ENCODE data around the gene RAD50.
"Not testable (repeated sequence)": the region's sequence is repeated elsewhere in the genome, so short reads cannot be mapped to it uniquely, and the experiment has no call there.

Gene RAD50

DNA sequence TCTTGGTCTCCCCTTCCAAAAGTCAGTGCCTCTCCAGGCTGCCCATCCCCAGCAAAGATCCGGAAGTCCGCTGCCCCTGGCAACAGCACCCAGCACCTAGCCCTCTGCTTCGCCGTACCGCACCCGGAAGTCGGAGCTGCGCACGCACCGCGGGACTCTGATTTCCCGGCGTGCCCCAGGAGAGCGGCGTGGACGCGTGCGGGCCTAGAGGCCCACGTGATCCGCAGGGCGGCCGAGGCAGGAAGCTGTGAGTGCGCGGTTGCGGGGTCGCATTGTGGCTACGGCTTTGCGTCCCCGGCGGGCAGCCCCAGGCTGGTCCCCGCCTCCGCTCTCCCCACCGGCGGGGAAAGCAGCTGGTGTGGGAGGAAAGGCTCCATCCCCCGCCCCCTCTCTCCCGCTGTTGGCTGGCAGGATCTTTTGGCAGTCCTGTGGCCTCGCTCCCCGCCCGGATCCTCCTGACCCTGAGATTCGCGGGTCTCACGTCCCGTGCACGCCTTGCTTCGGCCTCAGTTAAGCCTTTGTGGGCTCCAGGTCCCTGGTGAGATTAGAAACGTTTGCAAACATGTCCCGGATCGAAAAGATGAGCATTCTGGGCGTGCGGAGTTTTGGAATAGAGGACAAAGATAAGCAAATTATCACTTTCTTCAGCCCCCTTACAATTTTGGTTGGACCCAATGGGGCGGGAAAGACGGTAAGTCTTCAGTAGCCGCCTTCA is at the start of gene RAD50:
Gene RAD50 (plus strand): TSS at position 215 of the 715 bp plus-strand sequence. CDS start 348 bp downstream, at position 563.
- peak; percentile 80 to 89 (median 87) for DNase-seq

- DNase-seq = no peak
Measured at GRCh38 chr5:132510076-132510475, 46.7 kb upstream of the RAD50 start.

DNA sequence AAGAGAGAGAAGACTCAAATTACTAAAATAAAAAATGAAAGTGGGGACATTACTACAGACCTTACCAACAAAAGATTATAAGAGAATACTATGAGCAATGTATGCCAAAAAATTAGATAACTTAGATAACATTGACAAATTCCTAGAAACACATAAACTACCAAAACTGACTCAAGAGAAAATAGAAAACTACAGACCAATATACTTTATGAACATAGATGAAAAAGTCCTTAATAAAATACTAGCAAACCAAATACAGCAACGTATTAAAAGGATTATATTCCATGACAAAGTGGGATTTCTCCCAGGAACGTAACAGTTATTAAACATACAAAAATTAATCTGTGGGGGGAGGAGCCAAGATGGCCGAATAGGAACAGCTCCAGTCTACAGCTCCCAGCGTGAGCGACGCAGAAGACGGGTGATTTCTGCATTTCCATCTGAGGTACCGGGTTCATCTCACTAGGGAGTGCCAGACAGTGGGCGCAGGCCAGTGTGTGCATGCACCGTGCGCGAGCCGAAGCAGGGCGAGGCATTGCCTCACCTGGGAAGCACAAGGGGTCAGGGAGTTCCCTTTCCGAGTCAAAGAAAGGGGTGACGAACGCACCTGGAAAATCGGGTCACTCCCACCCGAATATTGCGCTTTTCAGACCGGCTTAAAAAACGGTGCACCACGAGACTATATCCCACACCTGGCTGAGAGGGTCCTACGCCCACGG is 43.0 kb upstream of the RAD50 start:
- DNase-seq = not testable (repeated sequence)

GRCh38 chr5:132522067-132522466 is 34.7 kb upstream of the RAD50 start:
- DNase-seq = not testable (repeated sequence)

- DNase-seq = not testable (repeated sequence)
Measured at GRCh38 chr5:132524877-132525276, 31.9 kb upstream of the RAD50 start.

DNA sequence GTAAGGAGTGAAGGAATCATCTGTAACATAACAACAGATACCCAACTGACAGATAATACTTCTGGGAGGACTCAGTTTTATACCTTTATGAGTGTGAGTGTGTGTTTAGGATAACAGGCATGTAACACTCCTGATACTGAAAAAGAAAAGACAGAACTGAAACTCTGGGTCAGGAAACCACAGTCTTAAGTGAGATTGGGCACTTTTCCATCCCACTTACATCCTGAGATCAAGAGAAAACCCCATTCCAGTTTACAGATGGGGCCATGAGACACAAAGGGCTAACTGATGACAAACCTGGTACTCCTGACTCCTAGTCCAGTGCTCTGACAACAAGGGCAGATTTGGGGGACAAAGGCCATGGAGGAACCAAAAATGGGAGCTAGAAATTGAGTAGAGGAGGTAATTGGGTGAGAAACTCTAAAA is 31.5 kb upstream of the RAD50 start:
- DNase-seq = no peak

DNA sequence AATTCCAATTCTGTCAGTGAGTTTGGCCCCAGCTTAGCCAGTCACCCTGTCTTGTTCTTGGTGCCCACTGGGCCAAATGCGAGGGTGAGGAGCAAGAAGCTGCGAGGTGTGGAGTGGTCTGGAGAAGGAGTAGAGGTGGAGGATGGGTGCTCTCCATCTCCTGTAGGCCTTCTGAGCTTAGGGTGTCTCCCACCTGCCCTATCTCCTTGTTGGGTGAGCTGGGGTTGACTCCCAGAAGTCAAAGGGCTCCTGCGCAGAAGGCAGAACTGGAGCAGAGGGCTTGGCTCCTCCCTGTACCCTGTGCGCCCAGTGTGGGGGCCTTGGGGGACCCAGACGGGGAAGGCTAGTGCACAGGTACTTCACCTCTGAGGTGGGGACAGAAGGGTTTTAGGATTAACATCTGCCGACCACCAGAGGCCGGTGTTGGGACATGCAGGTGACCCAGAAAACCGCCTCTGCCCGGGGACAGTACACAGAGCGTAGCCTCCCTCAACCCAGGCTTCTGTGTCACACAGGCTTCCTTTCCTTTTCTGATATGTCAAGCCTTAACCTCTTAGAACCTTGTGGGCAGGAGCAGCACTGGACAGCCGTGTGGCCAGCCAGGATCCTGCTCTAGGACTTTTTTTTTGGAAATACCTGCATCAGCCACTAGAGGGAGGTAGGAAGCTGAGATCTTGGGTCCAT is 30.3 kb upstream of the RAD50 start:
- peak in 3 of 6 experiments; percentile 17 to 66 (median 51) for DNase-seq

DNA sequence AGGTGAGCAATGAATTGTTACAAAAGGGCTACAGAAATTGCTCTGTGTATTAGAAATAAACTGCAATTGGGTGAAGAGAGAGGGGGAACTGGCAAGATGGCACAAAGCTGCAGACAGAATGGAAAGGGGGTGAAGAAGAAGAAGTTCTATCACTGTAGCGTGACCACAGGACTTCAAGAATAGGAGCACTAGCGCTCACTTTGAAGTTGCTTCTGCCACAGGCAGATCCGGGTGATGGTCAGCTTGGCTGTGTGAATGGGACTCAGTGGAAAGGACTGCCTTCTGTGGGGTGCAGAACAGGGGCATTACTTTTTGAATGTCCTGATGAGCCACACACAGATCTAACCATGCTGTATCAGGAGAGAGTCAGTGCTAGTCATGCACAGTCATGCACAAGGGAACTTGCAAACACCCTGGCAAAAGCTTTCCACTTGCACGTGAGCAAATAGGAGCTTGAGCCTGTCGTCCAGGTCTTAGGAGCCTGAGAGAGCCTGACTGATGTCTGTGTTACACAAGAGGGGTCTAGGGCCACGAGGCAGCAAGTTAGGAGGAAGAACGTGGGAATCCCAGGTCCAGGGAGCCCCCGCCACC is 29.7 kb upstream of the RAD50 start:
- DNase-seq = no peak

- DNase-seq = no peak
Measured at GRCh38 chr5:132528021-132528420, 28.8 kb upstream of the RAD50 start.

DNA sequence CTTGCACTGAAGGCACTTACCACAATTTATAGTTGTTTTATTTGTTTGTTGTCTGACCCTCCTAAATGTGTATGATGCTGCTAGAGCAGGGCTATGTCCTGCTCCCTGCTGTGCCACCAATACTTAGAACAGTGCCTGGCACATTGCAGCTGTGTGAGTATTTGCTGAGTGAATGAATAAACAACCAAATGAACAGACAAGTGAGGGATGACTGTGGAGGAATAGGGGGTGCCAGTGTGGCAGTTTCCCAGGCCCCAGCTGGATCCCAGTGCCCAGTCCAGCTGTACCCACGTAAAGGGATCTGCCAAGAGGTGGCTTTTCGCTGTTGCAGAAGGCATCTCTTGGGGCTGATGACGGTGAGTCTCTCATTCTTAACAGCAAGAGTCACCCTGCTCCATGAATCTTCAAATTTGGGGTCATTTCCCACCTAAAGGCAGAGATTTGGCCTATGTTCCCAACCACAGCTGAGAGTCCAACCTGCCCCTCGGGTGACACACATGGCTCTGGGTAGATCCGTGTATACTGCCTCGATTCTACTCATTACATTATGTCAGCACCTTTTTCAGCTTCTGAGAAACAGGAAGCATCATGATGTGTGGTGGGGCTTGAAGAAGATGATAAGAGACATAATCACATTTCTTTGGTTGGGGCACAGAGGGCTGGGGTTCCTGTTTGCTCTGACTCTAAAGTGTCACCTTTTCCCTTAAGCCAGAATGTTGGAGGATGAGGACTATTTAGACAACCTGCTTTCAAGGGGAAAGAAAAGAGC is 27.7 kb upstream of the RAD50 start:
- peak in 1 of 6 experiments; percentile 4 for DNase-seq

- DNase-seq = no peak
Measured at GRCh38 chr5:132530946-132531345, 25.8 kb upstream of the RAD50 start.

DNA sequence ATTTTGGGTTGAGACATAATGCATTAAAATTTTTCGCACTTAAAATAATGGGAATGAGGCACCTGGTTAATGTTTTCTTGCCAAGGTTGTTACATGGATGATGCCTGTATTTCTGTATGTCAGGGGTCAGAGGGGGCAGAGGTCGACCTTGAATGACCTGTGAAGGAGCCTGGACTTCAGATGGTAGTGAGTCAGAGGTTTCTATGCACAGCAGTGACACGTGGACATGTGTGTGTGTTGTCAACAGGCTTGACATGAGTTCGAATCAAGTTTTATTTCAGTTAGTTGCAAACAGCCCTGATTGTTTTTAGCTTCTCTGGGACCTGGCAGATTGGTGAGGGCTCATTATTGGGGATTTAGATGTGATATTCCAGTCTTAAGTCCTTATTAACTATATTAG is 17.1 kb upstream of the RAD50 start:
- DNase-seq = no peak

- no peak for DNase-seq
Measured at GRCh38 chr5:132540149-132540548, 16.6 kb upstream of the RAD50 start.

- DNase-seq = no peak
Measured at GRCh38 chr5:132540764-132541163, 16.0 kb upstream of the RAD50 start.

DNA sequence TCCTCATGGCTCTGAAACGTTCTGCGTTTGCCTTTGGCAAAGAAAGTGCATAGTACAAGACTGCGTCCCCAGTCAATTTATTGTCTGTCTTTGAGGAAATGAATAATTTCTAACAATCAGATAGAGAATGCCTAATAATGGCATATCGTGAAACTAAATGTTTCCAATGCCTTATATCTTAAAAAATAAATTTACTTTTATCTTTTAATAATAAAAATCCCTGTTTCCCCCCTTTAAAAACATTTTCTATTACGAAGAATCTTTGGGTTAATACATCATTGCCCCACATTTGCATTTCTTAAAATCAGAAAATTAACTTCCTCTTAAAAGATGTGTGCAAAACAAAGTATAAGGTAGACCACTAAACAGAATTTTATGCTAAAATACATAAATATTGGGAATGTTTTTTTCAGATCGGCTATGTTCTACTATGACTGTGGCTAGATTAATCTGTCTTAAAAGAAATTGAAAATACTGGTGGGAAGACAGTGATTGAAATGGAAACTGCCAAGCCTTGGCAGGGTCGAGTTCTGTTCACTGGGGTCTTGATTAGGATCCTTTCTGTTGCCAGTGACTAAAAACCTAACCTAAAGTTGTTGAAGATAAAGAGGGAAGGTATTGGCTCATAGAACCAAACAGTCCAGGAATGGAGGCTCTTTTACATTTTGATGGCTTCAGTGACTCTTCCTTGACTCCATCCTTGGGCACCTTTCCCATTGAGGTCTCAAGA is 13.1 kb upstream of the RAD50 start, which contains the start of gene IL5:
Gene IL5 (minus strand): TSS at position 51 of the 730 bp plus-strand sequence. CDS start 44 bp downstream, at position 7.
- DNase-seq = no peak

- DNase-seq = no peak
Measured at GRCh38 chr5:132546108-132546507, 10.7 kb upstream of the RAD50 start.

DNA sequence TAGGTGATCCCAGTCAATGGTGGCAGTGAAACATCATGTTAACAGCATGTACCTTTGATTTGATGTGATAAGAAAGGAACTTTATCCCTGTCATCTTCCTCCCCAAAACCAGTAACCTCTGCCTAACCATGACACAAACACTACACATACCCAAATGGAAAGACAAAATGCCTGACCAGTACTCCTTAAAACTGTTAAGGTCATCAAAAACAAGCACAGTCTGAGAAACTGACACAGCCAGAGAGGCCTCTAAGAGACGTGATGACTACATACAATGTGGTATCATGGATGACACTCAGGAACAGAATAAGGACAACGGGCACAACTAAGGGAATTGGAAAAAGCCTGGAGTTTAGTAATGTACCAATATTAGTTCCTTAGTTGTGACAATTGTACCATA is 9.5 kb upstream of the RAD50 start:
- no peak for DNase-seq

DNA sequence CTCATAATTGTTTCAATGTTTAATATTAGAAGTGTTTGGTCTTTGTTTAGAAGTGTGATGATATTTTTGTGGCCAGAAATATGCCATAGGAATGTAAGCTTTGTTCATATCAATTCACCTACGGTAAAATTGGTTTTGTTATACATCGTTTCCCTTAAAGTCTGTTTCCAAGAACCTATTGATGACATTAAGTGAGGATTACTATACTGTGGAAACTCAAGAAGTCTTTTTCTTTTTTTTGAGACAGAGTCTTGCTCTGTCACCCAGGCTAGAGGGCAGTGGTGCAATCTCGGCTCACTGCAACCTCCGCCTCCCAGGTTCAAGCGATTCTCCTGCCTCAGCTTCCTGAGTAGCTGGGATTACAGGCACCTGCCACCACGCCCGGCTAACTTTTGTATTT is 7.9 kb upstream of the RAD50 start:
- not testable (repeated sequence) for DNase-seq

GRCh38 chr5:132549576-132549975 is 7.2 kb upstream of the RAD50 start:
- no peak for DNase-seq

GRCh38 chr5:132556153-132556762 is 519 bp upstream of the RAD50 start:
- peak in 1 of 6 experiments; percentile 25 for DNase-seq
